NB4 (cell line): Measurements from ENCODE around the gene ATXN2L.

ENCODE experiments used
- DNase-seq: peaks from one replicate; pipeline ENCODE4 v3.0.0; 2010; ENCODE audit warnings: low read depth
- H3K4me3 ChIP-seq: one replicate; pipeline ENCODE4 v1.5.1; 2011; ENCODE audit warnings: mild to moderate bottlenecking, low read depth, low read length, moderate library complexity
- CTCF ChIP-seq: IDR thresholded peaks from one replicate; pipeline ENCODE4 v1.5.1; 2012; ENCODE audit warnings: low read depth, low read length
- MAX ChIP-seq: IDR thresholded peaks from 2 replicates; pipeline ENCODE4 v1.6.1; 2011; ENCODE audit warnings: low read depth, low read length
- MYC ChIP-seq: IDR thresholded peaks from 2 replicates; pipeline ENCODE4 v1.6.1; 2011; ENCODE audit warnings: low read depth, low read length
- POLR2A ChIP-seq: IDR thresholded peaks from 2 replicates; pipeline ENCODE4 v1.6.1; 2011; ENCODE audit warnings: mild to moderate bottlenecking; ENCODE audit not compliant: insufficient read length; ENCODE audit errors: extremely low read depth

ATXN2L gene

GRCh38 chr16:28869201-28869600, 46.4 kb downstream of the ATXN2L start:
- H3K4me3 ChIP-seq, result no peak overlapping the region
- no peak for DNase-seq
- TF ChIP-seq MYC (no peak), CTCF (no peak), MAX (no peak), POLR2A (no peak)

- no peak for DNase-seq
- no peak for TF ChIP-seq CTCF
- no peak overlapping the region for H3K4me3 ChIP-seq
These were observed 50.2 kb downstream of the ATXN2L start for GRCh38 chr16:28872952-28873351.

- no peak overlapping the region for H3K4me3 ChIP-seq
- peak; percentile 51 for DNase-seq
- no peak for TF ChIP-seq MAX
- TF ChIP-seq CTCF, result peak; percentile 76
- TF ChIP-seq MYC, result no peak
These were observed 50.9 kb downstream of the ATXN2L start for GRCh38 chr16:28873543-28874201.

GRCh38 chr16:28874406-28874805, 51.6 kb downstream of the ATXN2L start:
- TF ChIP-seq MAX (no peak), MYC (no peak), POLR2A (no peak), CTCF (no peak)
- no peak overlapping the region for H3K4me3 ChIP-seq
- DNase-seq, result no peak

- H3K4me3 ChIP-seq, result no peak overlapping the region
- TF ChIP-seq CTCF, result no peak
- TF ChIP-seq POLR2A, result no peak
- TF ChIP-seq MYC, result no peak
- TF ChIP-seq MAX, result no peak
- DNase-seq, result no peak
These were observed 52.6 kb downstream of the ATXN2L start for GRCh38 chr16:28875134-28876018.
